Thymus (tissue), 11 donors: ENCODE measurements around the gene EPB41L4A. TPM values are rescaled to one million over a fixed set of nuclear protein-coding genes. Genes with fewer than 3 reads are reported as not detected.
A peak's percentile ranks its signal among the peaks of the same experiment; 100 is the strongest.

Source experiments
- DNase-seq, 9 donors: peaks; one replicate each; pipeline ENCODE4 v3.0.0-alpha.2; 2013; ENCODE audit warnings: low spot score in 9 of 9, low read depth in 6 of 9, missing footprints in 1 of 9
- H3K27ac ChIP-seq, 2 donors: one replicate each; pipeline ENCODE4 v1.5.1; 2013; ENCODE audit warnings: control low read depth in 1 of 2, low read depth in 1 of 2, low read length in 1 of 2, mild to moderate bottlenecking in 1 of 2, moderate library complexity in 1 of 2
- H3K27me3 ChIP-seq, 2 donors: one replicate each; pipeline ENCODE4 v1.5.1; 2013; ENCODE audit warnings: low read length in 1 of 2; ENCODE audit not compliant: control insufficient read depth in 2 of 2, insufficient read depth in 1 of 2
- H3K36me3 ChIP-seq, 2 donors: one replicate each; pipeline ENCODE4 v1.5.1; 2013; ENCODE audit warnings: low read length in 1 of 2, mild to moderate bottlenecking in 1 of 2, moderate library complexity in 1 of 2; ENCODE audit not compliant: control insufficient read depth in 2 of 2, insufficient read depth in 2 of 2
- H3K4me1 ChIP-seq, 2 donors: one replicate each; pipeline ENCODE4 v1.5.1; 2013; ENCODE audit warnings: low read length in 2 of 2; ENCODE audit not compliant: control insufficient read depth in 2 of 2, insufficient read depth in 2 of 2
- H3K4me3 ChIP-seq, 2 donors: one replicate each; pipeline ENCODE4 v1.5.1; 2013; ENCODE audit warnings: low read length in 2 of 2, control low read depth in 1 of 2, mild to moderate bottlenecking in 1 of 2
- H3K9me3 ChIP-seq, 2 donors: one replicate each; pipeline ENCODE4 v1.5.1; 2013; ENCODE audit warnings: low read length in 1 of 2, mild to moderate bottlenecking in 1 of 2; ENCODE audit not compliant: control insufficient read depth in 2 of 2, insufficient read depth in 1 of 2
- WGBS: extraction: QIAGEN DNeasy Blood & Tissue Kit; methylation state at CpG from one replicate; pipeline ENCODE4 v1.1.7; 2013; 5-methylcytosine and 5-hydroxymethylcytosine counted together
- polyA plus RNA-seq: library from polyadenylated mRNA; stranded (reverse); fragments of 200-250 nt; gene quantifications from one replicate; pipeline ENCODE4 v1.2.3, GENCODE V29; 2013
- total RNA-seq: library from RNA; stranded (reverse); fragments of 120-200 nt; gene quantifications from one replicate; pipeline ENCODE4 v1.2.4, GENCODE V29; 2013
- donor health status: healthy.

The EPB41L4A gene
- total and polyA plus RNA-seq, 2 donors, result 4.8 to 5.2 TPM

GRCh38 chr5:112192866-112193265 lies 226.2 kb downstream of the EPB41L4A start:
- H3K36me3 ChIP-seq, result no peaks in the 10 kb centered on the region
- no peaks in the 10 kb centered on the region for H3K4me1 ChIP-seq
- no peaks in the 10 kb centered on the region for H3K27me3 ChIP-seq
- H3K27ac ChIP-seq, result no peak overlapping the region
- H3K9me3 ChIP-seq, result no peaks in the 10 kb centered on the region
- 96% methylated on average over 3 of the region's 3 CpGs for WGBS
- no peak overlapping the region for H3K4me3 ChIP-seq
- no peak for DNase-seq

- Histone ChIP-seq H3K36me3 (no peaks in the 10 kb centered on the region), H3K4me3 (no peak overlapping the region), H3K27me3 (no peaks in the 10 kb centered on the region), H3K27ac (no peak overlapping the region), H3K4me1 (no peaks in the 10 kb centered on the region), H3K9me3 (no peaks in the 10 kb centered on the region)
- DNase-seq, result no peak
- 96% methylated on average over 4 of the region's 4 CpGs for WGBS
These were observed 227.0 kb downstream of the EPB41L4A start for GRCh38 chr5:112192072-112192471.

DNA sequence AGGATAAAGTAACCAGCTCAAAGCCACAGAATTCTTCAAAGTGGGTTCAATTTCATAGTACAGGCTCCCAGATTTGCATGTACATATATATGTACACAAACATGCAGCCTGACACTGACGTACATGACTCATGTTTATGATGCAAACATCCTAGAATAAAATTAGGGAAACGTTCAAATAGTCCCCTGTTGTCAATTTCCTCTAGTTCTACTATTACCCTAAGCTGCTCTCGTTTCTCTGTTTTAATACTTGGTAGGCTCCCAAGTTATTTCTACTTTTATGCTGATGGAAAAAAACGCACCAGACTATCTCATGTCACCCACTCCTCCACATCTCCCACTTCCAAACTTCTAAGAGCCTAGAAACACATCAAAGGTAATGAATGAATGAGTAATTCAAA lies 229.7 kb downstream of the EPB41L4A start:
- DNase-seq, result no peak
- H3K9me3 ChIP-seq, result no peaks in the 10 kb centered on the region
- H3K4me3 ChIP-seq, result no peak overlapping the region
- no peaks in the 10 kb centered on the region for H3K27me3 ChIP-seq
- no peaks in the 10 kb centered on the region for H3K4me1 ChIP-seq
- no peak overlapping the region for H3K27ac ChIP-seq
- no peaks in the 10 kb centered on the region for H3K36me3 ChIP-seq
- 75% methylated on average over 4 of the region's 4 CpGs for WGBS

DNA sequence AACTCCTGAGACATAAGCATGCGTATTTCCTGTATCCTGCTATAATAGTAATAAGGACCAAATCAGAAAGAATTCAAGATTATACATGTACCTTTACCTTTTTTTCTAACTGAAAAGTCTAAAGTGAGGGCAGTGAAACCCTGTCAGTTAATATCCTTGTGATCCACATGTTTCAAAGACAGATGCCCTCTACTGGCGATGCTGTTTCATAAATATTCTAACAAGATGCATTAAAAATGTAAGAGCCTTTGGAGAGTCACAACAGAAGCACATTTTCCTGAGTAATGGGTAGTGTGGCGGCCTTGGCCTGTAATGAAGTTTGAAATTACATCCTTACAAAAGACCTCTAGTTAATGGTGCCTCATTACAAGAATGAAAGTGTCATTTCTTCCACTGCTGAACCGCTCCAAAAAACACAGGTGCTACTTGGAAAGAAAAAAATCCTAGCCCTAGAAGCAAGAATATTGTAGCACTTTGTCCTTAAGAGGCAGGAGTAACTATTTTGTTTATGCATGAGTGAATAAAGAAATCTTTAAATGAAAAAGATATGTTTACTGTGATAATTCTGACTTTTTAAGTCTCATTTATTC lies 232.6 kb downstream of the EPB41L4A start:
- no peak overlapping the region for H3K4me3 ChIP-seq
- peak in 3 of 9 donors; percentile 6 to 55 (median 31) for DNase-seq
- no peak overlapping the region for H3K27ac ChIP-seq
- no peaks in the 10 kb centered on the region for H3K4me1 ChIP-seq
- peaks cover 0 to 5% of the 10 kb centered on the region in 2 donors for H3K27me3 ChIP-seq
- no peaks in the 10 kb centered on the region for H3K9me3 ChIP-seq
- 69% methylated on average over 4 of the region's 4 CpGs for WGBS
- H3K36me3 ChIP-seq, result no peaks in the 10 kb centered on the region

GRCh38 chr5:112183874-112184273 lies 235.2 kb downstream of the EPB41L4A start:
- no peak overlapping the region for H3K27ac ChIP-seq
- no peaks in the 10 kb centered on the region for H3K36me3 ChIP-seq
- no peaks in the 10 kb centered on the region for H3K9me3 ChIP-seq
- H3K4me1 ChIP-seq, result no peaks in the 10 kb centered on the region
- WGBS, result 95% methylated on average over 8 of the region's 8 CpGs
- DNase-seq, result no peak
- H3K27me3 ChIP-seq, result peaks cover 0 to 5% of the 10 kb centered on the region in 2 donors
- no peak overlapping the region for H3K4me3 ChIP-seq

DNA sequence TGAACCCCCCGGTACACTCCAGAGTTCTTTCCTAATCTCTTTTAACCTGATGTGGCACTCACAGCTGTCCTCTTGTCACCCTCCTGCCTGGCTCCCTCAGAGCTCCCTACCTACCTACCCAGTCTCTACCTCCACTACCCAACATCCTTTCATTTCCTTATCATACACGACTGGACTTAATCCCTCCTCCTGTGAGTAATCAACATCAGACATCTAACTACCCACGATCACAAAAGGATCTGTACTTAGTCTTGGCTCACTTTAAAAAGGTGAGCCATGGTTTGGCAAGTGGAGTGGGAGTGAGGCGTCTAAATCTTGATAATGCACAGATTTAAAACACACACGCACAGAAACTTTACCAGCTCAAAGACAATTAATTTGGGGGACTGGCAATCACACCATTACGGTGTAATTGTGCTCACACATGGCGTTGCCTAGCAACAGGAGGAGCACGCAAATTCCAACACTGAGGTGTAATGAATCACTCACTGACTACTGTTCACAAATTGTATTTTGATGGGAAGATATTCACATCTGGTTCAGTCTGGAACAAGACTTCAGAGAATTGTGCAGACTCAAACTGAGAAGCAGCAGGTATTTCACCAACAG lies 235.9 kb downstream of the EPB41L4A start:
- peaks cover 0 to 5% of the 10 kb centered on the region in 2 donors for H3K27me3 ChIP-seq
- DNase-seq, result no peak
- H3K36me3 ChIP-seq, result no peaks in the 10 kb centered on the region
- 70% methylated on average over 8 of the region's 8 CpGs for WGBS
- H3K4me3 ChIP-seq, result no peak overlapping the region
- H3K9me3 ChIP-seq, result no peaks in the 10 kb centered on the region
- H3K27ac ChIP-seq, result no peak overlapping the region
- H3K4me1 ChIP-seq, result no peaks in the 10 kb centered on the region

GRCh38 chr5:112179290-112179689 lies 239.8 kb downstream of the EPB41L4A start:
- Histone ChIP-seq H3K27ac (no peak overlapping the region), H3K9me3 (no peaks in the 10 kb centered on the region), H3K27me3 (peaks cover 0 to 5% of the 10 kb centered on the region in 2 donors), H3K4me1 (peaks cover 0 to 2% of the 10 kb centered on the region in 2 donors), H3K36me3 (no peaks in the 10 kb centered on the region), H3K4me3 (no peak overlapping the region)
- DNase-seq, result no peak
- 97% methylated on average over 1 of the region's 1 CpG for WGBS

GRCh38 chr5:112174959-112175594 lies 244.0 kb downstream of the EPB41L4A start:
- H3K27ac ChIP-seq, result no peak overlapping the region
- DNase-seq, result peak in 8 of 9 donors; percentile 11 to 69 (median 44)
- H3K4me1 ChIP-seq, result peaks cover 0 to 2% of the 10 kb centered on the region in 2 donors
- no peaks in the 10 kb centered on the region for H3K36me3 ChIP-seq
- H3K27me3 ChIP-seq, result no peaks in the 10 kb centered on the region
- 39% methylated on average over 8 of the region's 8 CpGs for WGBS
- no peak overlapping the region for H3K4me3 ChIP-seq
- H3K9me3 ChIP-seq, result no peaks in the 10 kb centered on the region

GRCh38 chr5:112165897-112166737 lies 253.0 kb downstream of the EPB41L4A start:
- DNase-seq, result no peak
- no peak overlapping the region for H3K4me3 ChIP-seq
- H3K27ac ChIP-seq, result no peak overlapping the region
- no peaks in the 10 kb centered on the region for H3K9me3 ChIP-seq
- 97% methylated on average over 3 of the region's 3 CpGs for WGBS
- H3K36me3 ChIP-seq, result peaks cover 13 to 53% of the 10 kb centered on the region in 2 donors
- H3K4me1 ChIP-seq, result peaks cover 4 to 5% of the 10 kb centered on the region in 2 donors
- no peaks in the 10 kb centered on the region for H3K27me3 ChIP-seq
